Psoas muscle (tissue), 8 donors: ENCODE data around the gene BCAS3. TPM values are rescaled to one million over a fixed set of nuclear protein-coding genes. Genes with fewer than 3 reads are reported as not detected.

Source experiments
- ATAC-seq, 4 donors: fragments of 200-7000 bp; cut with Tn5 transposase; one replicate each; pipeline ENCODE4 v1.9.1; 2020; ENCODE audit warnings: moderate library complexity in 3 of 4, mild to moderate bottlenecking in 2 of 4
- DNase-seq, 2 donors: peaks; one replicate each; pipeline ENCODE4 v3.0.0-alpha.2; 2020
- H3K27ac ChIP-seq: fragments of 200-600 bp; one replicate; pipeline ENCODE4 v1.8.0; 2022
- H3K27me3 ChIP-seq, 3 donors: fragments of 200-600 bp in 1 of 3; one replicate each; pipeline versions ENCODE4 v1.6.1 to v1.8.0; 2013 to 2022; ENCODE audit warnings: low read length in 2 of 3, mild to moderate bottlenecking in 2 of 3, moderate library complexity in 1 of 3; ENCODE audit not compliant: insufficient read depth in 3 of 3
- H3K36me3 ChIP-seq, 2 donors: fragments of 200-600 bp in 1 of 2; one replicate each; pipeline versions ENCODE4 v1.6.1 to v1.8.0; 2013 to 2022; ENCODE audit warnings: low read depth in 1 of 2, mild to moderate bottlenecking in 1 of 2, moderate library complexity in 1 of 2; ENCODE audit not compliant: insufficient read depth in 1 of 2
- H3K4me1 ChIP-seq: fragments of 200-600 bp; one replicate; pipeline ENCODE4 v1.8.0; 2022
- H3K4me3 ChIP-seq: fragments of 200-600 bp; one replicate; pipeline ENCODE4 v1.8.0; 2022; ENCODE audit warnings: mild to moderate bottlenecking
- H3K9me3 ChIP-seq: fragments of 200-600 bp; one replicate; pipeline ENCODE4 v1.8.0; 2022
- CTCF ChIP-seq: fragments of 200-600 bp; IDR thresholded peaks from one replicate; pipeline ENCODE4 v1.8.0; 2022; ENCODE audit warnings: antibody characterized with exemption
- WGBS, 3 donors: extraction: QIAGEN DNeasy Blood & Tissue Kit; methylation state at CpG; one replicate each; pipeline versions ENCODE4 v1.1.6 to v1.1.7; 2013; 5-methylcytosine and 5-hydroxymethylcytosine counted together
- intact Hi-C, 2 donors: fragments of 100-400 bp; cut with DNase I; formaldehyde crosslinking; loops; one replicate each; pipeline versions ENCODE4 v1.11.0 to v1.14.2; 2022
- polyA plus RNA-seq, 3 donors: library from polyadenylated mRNA; stranded (reverse); fragments of 200-250 nt; gene quantifications; one replicate each; pipeline ENCODE4 v1.2.3, GENCODE V29; 2013
- total RNA-seq, 4 donors: library from RNA; stranded (reverse); fragmentation: NEBNext Ultra II Directional in 2 of 4; extraction: Animal tissue kit (Norgen Biotek cat#: 25700) in 2 of 4; gene quantifications; one replicate each; pipeline versions ENCODE4 v1.2.1 to v1.2.4, GENCODE V29; 2021 to 2023
- donor health status: healthy with polysubstance abuse.
- donor health status: DM: no; HTN: no; CAD: no; lungs with moderate emphysema.
- donor health status: Bipolar disorder and iron deficiency.
- donor health status: healthy.
- donor health status: DM: yes; HTN: yes; CAD: no.
- donor health status: DM: no; HTN: no; CAD: no.
- donor health status: DM: no; HTN: no; CAD: no.
- donor health status: DM: yes; HTN: yes; CAD: no.

Gene BCAS3
- total and polyA plus RNA-seq, 7 donors: 2.4 to 28.8 (median 15.0) TPM

- no peak for TF ChIP-seq CTCF
- Histone ChIP-seq H3K27ac (peak overlapping the region; percentile 41), H3K9me3 (no peaks in the 10 kb centered on the region), H3K4me1 (peaks cover 31% of the 10 kb centered on the region), H3K4me3 (peak overlapping the region; percentile 77), H3K36me3 (no peaks in the 10 kb centered on the region), H3K27me3 (peaks cover 0 to 75% (median 52%) of the 10 kb centered on the region in 3 donors)
- ATAC-seq (no peak), DNase-seq (peak in 1 of 2 donors; percentile 54)
- intact Hi-C loops: loop anchor here in 1 of 2 donors (5.0 kb wide), 1 partner anchor 401 kb away; no protein-coding TSS in a partner anchor
- WGBS, 3 donors: 28 to 32% (median 32%) methylated on average over 54 to 55 of the region's 55 CpGs
Observed at GRCh38 chr17:61402978-61403800, 725.5 kb downstream of the BCAS3 start.

- Histone ChIP-seq H3K4me3 (peak overlapping the region; percentile 77), H3K36me3 (no peaks in the 10 kb centered on the region), H3K9me3 (no peaks in the 10 kb centered on the region), H3K4me1 (peaks cover 34% of the 10 kb centered on the region), H3K27ac (peak overlapping the region; percentile 41), H3K27me3 (peaks cover 0 to 74% (median 43%) of the 10 kb centered on the region in 3 donors)
- no peak for TF ChIP-seq CTCF
- 18 to 20% (median 19%) methylated on average over 62 to 66 of the region's 66 CpGs for WGBS, 3 donors
- intact Hi-C loops: loop anchor here in 1 of 2 donors (5.0 kb wide), 1 partner anchor 402 kb away; no protein-coding TSS in a partner anchor
- DNase-seq (peak in 1 of 2 donors; percentile 51), ATAC-seq (no peak)
Observed at GRCh38 chr17:61403801-61404662, 726.4 kb downstream of the BCAS3 start.

GRCh38 chr17:61404663-61404912 lies 726.9 kb downstream of the BCAS3 start:
- WGBS, 3 donors: 4 to 8% (median 7%) methylated on average over 21 to 27 of the region's 27 CpGs
- ATAC-seq: no peak
- H3K27ac ChIP-seq: peak overlapping the region; percentile 53
- H3K9me3 ChIP-seq: no peaks in the 10 kb centered on the region
- no peak for DNase-seq
- no peak for TF ChIP-seq CTCF
- H3K4me3 ChIP-seq: peak overlapping the region; percentile 77
- peaks cover 0 to 68% (median 39%) of the 10 kb centered on the region in 3 donors for H3K27me3 ChIP-seq
- peaks cover 30% of the 10 kb centered on the region for H3K4me1 ChIP-seq
- intact Hi-C loops: loop anchor here in 1 of 2 donors (5.0 kb wide), 1 partner anchor 402 kb away; no protein-coding TSS in a partner anchor
- no peaks in the 10 kb centered on the region for H3K36me3 ChIP-seq

- peaks cover 0 to 70% (median 38%) of the 10 kb centered on the region in 3 donors for H3K27me3 ChIP-seq
- no peaks in the 10 kb centered on the region for H3K36me3 ChIP-seq
- H3K4me1 ChIP-seq: peaks cover 35% of the 10 kb centered on the region
- H3K27ac ChIP-seq: peak overlapping the region; percentile 53
- peak overlapping the region; percentile 77 for H3K4me3 ChIP-seq
- H3K9me3 ChIP-seq: no peaks in the 10 kb centered on the region
- intact Hi-C loops: loop anchor here in 1 of 2 donors (5.0 kb wide), 2 partner anchors 403 to 688 kb away; no protein-coding TSS in a partner anchor
- TF ChIP-seq CTCF: no peak
- 18 to 22% (median 21%) methylated on average over 51 to 71 of the region's 71 CpGs for WGBS, 3 donors
- DNase-seq (peak in 1 of 2 donors; percentile 41), ATAC-seq (peak in 1 of 4 donors; percentile 4)
Observed at GRCh38 chr17:61404913-61405685, 727.4 kb downstream of the BCAS3 start.
